GM21390 (cell line): ENCODE results near the gene CFAP126.
"Not testable (repeated sequence)": the region's sequence is repeated elsewhere in the genome, so short reads cannot be mapped to it uniquely, and the experiment has no call there.

Experiments used
- ATAC-seq: cut with Tn5 transposase; IDR thresholded peaks from one replicate; pipeline ENCODE4 v1.9.1; 2021; ENCODE audit not compliant: unreplicated experiment

The CFAP126 gene

DNA sequence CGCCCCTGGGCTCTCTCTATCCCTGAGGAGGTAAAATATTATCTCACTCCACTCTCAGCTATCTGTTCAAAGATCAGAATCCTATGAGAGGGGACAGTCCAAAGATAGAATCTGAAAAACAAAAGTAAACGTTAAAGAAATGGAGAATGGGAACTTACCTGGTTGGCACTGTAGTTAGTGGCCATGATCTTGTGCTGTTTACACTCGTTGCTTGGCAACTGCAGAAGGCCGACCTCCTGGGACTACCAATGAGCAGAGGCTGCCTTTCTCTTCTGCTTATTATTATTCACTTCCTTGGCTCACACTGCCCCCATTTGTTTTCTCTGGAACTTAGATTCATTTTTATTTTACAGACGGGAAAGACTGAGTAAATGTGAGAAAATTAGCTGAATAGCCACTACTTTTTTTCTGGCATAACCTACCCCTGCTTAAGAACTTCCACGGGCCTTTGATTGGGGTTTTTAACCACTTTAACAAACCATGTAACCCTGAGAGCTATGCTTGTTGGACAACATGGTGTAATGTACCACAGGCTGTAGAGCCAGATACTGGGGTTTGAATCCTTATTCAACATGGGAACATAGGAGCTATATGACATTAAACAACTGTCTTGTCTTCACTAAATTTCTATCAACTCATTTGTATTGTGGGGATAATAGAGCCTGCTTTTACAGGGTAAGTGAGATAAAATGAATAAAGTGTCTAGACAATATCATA is at the start of gene CFAP126:
TSS of gene CFAP126 (minus strand) at position 193 of the 717 bp plus-strand sequence. CDS start at position 185, 8 bp downstream.
- peak; percentile 99 for ATAC-seq

GRCh38 chr1:161413050-161413449 is 45.4 kb upstream of the CFAP126 start:
- ATAC-seq: not testable (repeated sequence)

GRCh38 chr1:161410636-161410970 is 42.9 kb upstream of the CFAP126 start:
- not testable (repeated sequence) for ATAC-seq

- not testable (repeated sequence) for ATAC-seq
These were observed 42.4 kb upstream of the CFAP126 start for GRCh38 chr1:161409848-161410635.

DNA sequence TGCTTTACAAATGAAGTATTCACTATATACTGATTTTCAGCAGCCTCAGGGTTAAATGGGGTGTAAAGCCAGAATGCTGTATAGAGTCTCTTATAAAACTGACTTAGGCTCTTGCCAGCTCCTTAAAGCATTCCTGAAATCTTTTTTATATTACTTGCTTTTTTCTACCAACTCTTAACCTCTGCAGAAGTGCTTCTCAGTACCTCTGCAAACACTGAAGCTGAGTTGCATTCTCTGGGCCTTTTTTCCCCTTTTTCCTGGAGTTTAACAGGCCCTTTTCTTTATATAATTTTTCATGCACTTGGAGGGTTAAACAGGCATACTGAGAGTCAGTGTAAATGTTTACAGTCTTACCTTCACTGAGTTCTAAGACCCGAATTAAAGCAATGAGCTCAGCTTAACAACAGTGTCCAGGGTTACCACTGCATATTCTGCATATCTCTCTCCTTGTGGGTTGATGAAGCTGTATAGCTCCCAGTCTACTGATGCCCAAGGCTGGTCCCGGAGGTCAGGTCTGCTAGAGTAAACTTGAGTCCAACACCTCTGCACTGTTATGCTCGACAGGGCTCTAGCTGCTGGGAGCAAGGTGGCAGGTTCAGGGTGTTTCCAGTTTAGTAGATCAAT is 40.9 kb upstream of the CFAP126 start:
- no peak for ATAC-seq

GRCh38 chr1:161407451-161407985 is 39.8 kb upstream of the CFAP126 start:
- no peak for ATAC-seq

DNA sequence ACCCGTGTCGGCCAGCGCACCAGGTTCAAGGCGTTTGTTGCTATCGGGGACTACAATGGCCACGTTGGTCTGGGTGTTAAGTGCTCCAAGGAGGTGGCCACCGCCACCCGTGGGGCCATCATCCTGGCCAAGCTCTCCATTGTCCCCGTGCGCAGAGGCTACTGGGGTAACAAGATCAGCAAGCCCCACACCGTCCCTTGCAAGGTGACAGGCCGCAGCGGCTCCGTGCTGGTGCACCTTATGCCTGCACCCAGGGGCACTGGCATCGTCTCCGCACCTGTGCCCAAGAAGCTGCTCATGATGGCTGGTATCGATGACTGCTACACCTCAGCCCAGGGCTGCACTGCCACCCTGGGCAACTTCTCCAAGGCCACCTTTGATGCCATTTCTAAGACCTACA is 38.9 kb upstream of the CFAP126 start:
- ATAC-seq: not testable (repeated sequence)

DNA sequence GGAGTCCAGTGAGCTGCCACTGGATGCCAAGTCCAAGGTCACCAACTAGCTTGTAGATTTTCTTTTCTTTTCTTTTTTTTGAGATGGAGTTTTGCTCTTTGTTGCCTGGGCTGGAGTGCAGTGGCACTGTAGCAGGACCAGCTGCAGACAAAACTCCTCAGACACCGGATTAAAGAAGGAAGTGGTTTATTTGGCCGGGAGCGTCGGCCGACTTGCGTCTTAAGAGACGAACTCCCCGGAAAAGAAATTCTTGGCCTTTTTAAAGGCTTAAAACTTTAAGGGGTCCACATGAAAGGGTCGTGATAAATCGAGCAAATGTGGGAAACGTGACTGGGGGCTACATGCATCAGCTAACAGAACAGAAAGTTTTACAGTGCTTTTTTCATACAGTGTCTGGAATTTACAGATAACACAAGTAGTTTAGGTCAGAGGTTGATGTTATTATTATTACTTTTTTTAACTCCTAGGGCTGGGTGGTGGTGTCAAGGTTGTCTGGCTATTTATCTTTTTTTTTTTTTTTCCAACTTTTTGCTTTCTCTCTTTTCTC is 36.4 kb upstream of the CFAP126 start:
- no peak for ATAC-seq

DNA sequence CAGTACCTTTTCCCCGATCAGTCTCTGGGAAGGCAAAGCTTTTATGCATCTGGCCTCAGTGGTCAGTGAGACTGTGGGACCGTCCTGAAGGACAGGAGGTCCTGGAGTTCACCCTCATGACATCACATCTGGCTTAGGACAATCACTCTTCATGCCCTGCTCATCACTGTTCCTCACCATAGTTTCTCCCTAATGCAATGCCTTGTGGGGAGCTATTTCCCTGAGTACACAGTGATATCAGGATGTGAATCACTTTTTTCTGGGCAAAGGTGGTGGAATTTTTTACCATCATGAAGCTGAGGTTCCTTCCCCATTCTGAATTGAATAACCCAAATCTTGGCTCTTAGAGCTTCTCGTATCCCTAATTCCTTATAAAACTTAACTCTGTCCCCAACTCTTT is 34.8 kb upstream of the CFAP126 start:
- no peak for ATAC-seq

DNA sequence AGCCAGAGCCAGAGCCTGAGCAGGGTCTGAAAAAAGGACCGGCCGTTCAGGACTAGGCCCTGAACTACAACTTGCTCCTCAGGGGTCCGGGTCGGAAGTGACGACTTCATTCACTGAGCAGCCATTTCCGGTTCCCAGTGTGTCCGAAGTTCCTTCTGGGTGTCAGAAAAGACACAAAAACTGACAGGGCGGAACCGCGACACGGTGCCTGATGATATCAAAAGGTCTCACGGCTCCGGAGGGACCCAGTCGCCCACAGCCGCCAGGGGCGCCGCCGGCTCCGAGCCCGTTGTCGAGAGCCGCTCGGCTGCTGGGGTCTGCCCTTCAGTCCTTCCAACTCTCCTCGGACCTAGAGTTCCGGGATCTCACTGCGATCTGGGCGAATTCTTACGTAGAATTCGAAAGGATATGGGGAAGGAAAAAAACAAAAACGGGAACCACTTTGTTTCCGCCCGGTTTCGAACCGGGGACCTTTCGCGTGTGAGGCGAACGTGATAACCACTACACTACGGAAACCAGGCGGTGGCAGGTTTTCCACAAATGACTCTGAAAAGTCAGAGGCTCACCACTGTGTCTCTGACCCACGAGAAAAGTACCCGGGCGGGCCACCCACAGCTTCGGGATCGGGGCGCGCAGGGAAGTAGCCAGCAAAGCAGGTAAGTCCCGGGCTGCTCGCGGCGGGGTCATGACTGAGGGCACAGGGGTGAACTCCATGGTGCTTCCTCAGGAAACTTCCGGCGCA is 31.8 kb upstream of the CFAP126 start:
- peak; percentile 75 for ATAC-seq

- no peak for ATAC-seq
These were observed 31.2 kb upstream of the CFAP126 start for GRCh38 chr1:161398900-161399256.

GRCh38 chr1:161397038-161397437 is 29.4 kb upstream of the CFAP126 start:
- not testable (repeated sequence) for ATAC-seq

DNA sequence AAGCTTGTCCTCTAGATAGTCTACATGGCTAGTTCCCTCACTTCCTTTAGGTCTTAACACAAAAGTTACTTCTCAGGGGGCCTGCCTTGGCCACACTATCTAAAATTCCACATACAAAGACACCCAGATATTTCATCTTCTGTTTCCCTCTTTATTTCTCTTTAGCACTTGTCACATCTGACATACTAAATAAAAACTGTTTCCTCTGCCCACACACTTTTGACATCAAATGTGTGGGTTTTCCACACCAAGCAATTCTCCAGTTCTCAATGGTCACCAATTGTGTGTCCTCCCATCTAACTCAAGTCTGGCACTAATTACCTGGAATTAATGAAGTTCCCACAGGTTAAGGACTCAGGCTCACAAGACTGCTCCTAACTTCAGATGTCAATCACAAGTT is 25.5 kb upstream of the CFAP126 start:
- no peak for ATAC-seq

GRCh38 chr1:161391611-161392010 is 23.9 kb upstream of the CFAP126 start:
- ATAC-seq: no peak

- not testable (repeated sequence) for ATAC-seq
These were observed 23.5 kb upstream of the CFAP126 start for GRCh38 chr1:161391136-161391535.

DNA sequence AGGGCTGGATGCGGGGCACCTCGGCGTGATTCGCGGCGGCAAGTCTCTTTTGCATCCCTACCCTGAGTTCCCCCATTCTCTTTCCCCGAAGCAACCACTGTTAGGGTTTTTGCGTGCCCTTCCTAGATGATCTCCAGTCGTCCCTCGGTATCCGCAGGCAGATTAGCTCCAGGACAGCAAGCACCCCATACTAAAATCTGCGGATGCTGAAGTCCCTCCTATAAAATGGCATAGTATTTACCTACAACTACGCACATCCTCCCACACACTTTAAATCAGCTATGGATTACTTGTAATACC is 22.8 kb upstream of the CFAP126 start:
- peak; percentile 5 for ATAC-seq

DNA sequence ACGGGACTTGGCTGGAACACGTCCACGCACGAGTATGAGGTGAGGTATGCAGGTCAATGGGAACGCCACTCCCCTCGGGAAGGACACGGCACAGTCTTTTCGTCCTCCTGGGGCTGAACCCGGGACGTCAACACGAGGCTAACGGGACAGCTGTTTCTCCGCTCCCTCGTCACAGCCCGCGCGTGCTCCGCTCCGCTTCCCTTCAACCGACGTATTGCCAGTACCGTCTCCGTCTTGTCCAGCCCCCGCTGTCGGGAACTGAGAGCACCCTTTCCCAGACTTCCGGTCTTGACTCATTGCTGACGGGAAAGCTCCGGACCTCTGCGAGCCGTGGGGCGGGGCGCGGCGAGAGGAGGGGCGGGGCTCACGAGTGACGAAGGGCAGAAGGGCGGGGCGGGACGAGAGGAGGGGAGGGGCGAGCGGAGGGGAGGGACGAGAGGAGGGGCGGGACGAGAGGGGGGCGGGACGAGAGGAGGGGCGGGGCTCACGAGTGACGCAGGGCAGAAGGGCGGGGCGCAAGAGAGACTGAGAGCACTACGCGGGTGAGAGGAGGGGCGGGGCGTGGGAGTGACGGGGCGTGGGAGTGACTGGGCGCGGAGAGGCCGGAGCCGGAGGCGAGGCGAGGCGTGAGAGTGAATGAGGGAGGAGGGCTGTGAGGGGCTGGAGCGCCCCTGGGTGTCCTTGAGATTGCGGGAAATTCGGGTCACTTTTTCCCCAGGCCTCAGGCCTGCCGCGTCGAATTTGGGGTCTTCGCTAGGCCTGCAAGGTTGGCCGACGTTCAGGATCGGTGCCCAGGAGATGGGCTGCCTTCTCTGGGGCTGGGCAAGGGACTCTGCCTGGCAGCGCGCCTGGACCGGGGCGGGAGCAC is 22.2 kb upstream of the CFAP126 start:
- peak; percentile 87 for ATAC-seq

DNA sequence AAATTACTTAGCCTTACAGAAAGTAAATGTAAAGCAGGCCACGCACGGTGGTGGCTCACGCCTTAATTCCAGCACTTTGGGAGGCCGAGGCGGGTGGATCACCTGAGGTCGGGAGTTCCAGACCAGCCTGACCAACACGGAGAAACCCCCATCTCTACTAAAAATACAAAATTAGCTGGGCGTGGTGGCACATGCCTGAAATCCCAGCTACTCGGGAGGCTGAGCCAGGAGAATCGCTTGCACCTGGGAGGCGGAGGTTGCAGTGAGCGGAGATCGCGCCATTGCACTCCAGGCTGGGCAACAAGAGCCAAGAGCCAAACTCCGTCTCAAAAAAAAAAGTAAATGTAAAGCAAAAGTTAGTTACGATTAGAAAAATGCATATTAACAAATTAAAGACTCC is 21.5 kb upstream of the CFAP126 start:
- not testable (repeated sequence) for ATAC-seq

DNA sequence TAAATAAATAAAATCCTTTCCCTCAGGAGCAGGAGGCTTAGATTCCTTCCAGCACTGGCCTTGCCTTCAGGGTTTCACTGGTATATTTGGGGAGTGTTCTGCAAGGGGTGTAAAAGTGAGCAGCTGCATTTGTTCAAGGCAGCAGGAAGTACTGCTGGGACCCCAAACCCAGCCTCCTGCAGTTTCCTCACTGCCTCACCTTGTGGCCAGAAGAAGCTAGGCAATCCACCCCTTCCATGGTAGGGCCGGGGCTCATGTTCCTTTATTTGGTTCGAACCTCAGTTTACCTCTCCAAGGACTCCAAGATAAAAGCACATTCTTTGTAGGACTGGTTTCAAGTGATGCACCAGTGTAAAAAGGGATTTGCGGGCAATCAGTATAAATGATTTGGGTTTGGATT is 21.0 kb upstream of the CFAP126 start:
- ATAC-seq: no peak
